Vagina (tissue), 2 donors: ENCODE measurements around the gene GPC5. TPM values are rescaled to one million over a fixed set of nuclear protein-coding genes. Genes with fewer than 3 reads are reported as not detected.

Experiments used
- DNase-seq, 2 donors: peaks; one replicate each; pipeline ENCODE4 v3.0.0-alpha.2; 2017; ENCODE audit errors: extremely low spot score in 2 of 2
- H3K27ac ChIP-seq: fragments of 200-600 bp; sonication (generic); one replicate; pipeline ENCODE4 v1.5.1; 2019
- H3K27me3 ChIP-seq: fragments of 200-600 bp; sonication (generic); one replicate; pipeline ENCODE4 v1.5.1; 2019
- H3K36me3 ChIP-seq, 2 donors: fragments of 200-600 bp; sonication (generic); one replicate each; pipeline ENCODE4 v1.5.1; 2017 to 2019
- H3K4me1 ChIP-seq: fragments of 200-600 bp; sonication (generic); one replicate; pipeline ENCODE4 v1.5.1; 2019
- H3K4me3 ChIP-seq, 2 donors: fragments of 200-600 bp; sonication (generic); 1 replicate in 1 of 2; 2 replicates in 1 of 2; pipeline ENCODE4 v1.5.1; 2016 to 2019
- H3K9me3 ChIP-seq: fragments of 200-600 bp; sonication (generic); one replicate; pipeline ENCODE4 v1.5.1; 2019
- CTCF ChIP-seq, 3 experiments: fragments of 450-650 bp in 2 of 3; fragments of 200-600 bp in 1 of 3; sonication (generic) in 1 of 3; IDR thresholded peaks; one replicate each; pipeline ENCODE4 v1.5.1; 2017 to 2019; ENCODE audit warnings: antibody characterized with exemption in 3 of 3, mild to moderate bottlenecking in 2 of 3, moderate library complexity in 2 of 3
- POLR2A ChIP-seq, 2 donors: fragments of 450-650 bp; IDR thresholded peaks; one replicate each; pipeline ENCODE4 v1.6.1; 2017; ENCODE audit warnings: antibody characterized with exemption in 2 of 2, mild to moderate bottlenecking in 2 of 2, moderate library complexity in 2 of 2
- POLR2AphosphoS5 ChIP-seq, 2 donors: sonication (generic); formaldehyde crosslinking; IDR thresholded peaks; one replicate each; pipeline ENCODE4 v1.9.0; 2017; ENCODE audit warnings: antibody characterized with exemption in 2 of 2, mild to moderate bottlenecking in 2 of 2, low read depth in 1 of 2; ENCODE audit not compliant: insufficient read depth in 1 of 2
- intact Hi-C: fragments of 100-400 bp; cut with DNase I; formaldehyde crosslinking; loops from one replicate; pipeline ENCODE4 v1.15.1; 2023
- total RNA-seq: library from RNA; depleted of rRNA; stranded (reverse); fragments of >200 nt; gene quantifications from one replicate; pipeline ENCODE4 v1.2.3, GENCODE V29; 2016

Gene GPC5
- total RNA-seq, 1 donor from 2014 or later: 1.7 TPM

GRCh38 chr13:91576590-91576989 lies 178.2 kb downstream of the GPC5 start:
- Histone ChIP-seq H3K4me3 (no peak overlapping the region), H3K27ac (no peak overlapping the region), H3K9me3 (no peaks in the 10 kb centered on the region), H3K27me3 (no peaks in the 10 kb centered on the region), H3K36me3 (no peaks in the 10 kb centered on the region), H3K4me1 (no peaks in the 10 kb centered on the region)
- DNase-seq: no peak
- TF ChIP-seq POLR2A (IDR thresholded peaks at IDR 0.05) (no peak), CTCF (IDR thresholded peaks at IDR 0.05) (no peak), POLR2AphosphoS5 (IDR thresholded peaks at IDR 0.05; ENCODE audit: insufficient read depth in 1 of 2, low read depth in 1 of 2) (no peak)
- intact Hi-C loops: no loop called here

- TF ChIP-seq POLR2A (IDR thresholded peaks at IDR 0.05): no peak
- TF ChIP-seq CTCF (IDR thresholded peaks at IDR 0.05): no peak
- no peak for TF ChIP-seq POLR2AphosphoS5 (IDR thresholded peaks at IDR 0.05; ENCODE audit: insufficient read depth in 1 of 2, low read depth in 1 of 2)
- no peak for DNase-seq
- Histone ChIP-seq H3K36me3 (no peaks in the 10 kb centered on the region), H3K4me3 (no peak overlapping the region), H3K27ac (no peak overlapping the region), H3K4me1 (no peaks in the 10 kb centered on the region), H3K9me3 (no peaks in the 10 kb centered on the region), H3K27me3 (no peaks in the 10 kb centered on the region)
- intact Hi-C loops: no loop called here
Observed at GRCh38 chr13:91579320-91579719, 180.9 kb downstream of the GPC5 start.

GRCh38 chr13:91580749-91581148 lies 182.3 kb downstream of the GPC5 start:
- Histone ChIP-seq H3K27ac (no peak overlapping the region), H3K9me3 (no peaks in the 10 kb centered on the region), H3K4me3 (no peak overlapping the region), H3K27me3 (no peaks in the 10 kb centered on the region), H3K4me1 (no peaks in the 10 kb centered on the region), H3K36me3 (no peaks in the 10 kb centered on the region)
- TF ChIP-seq POLR2A (IDR thresholded peaks at IDR 0.05): no peak
- no peak for TF ChIP-seq CTCF (IDR thresholded peaks at IDR 0.05)
- no peak for TF ChIP-seq POLR2AphosphoS5 (IDR thresholded peaks at IDR 0.05; ENCODE audit: insufficient read depth in 1 of 2, low read depth in 1 of 2)
- DNase-seq: no peak
- intact Hi-C loops: no loop called here

- intact Hi-C loops: no loop called here
Observed at GRCh38 chr13:91586609-91587008, 188.2 kb downstream of the GPC5 start.

GRCh38 chr13:91588541-91588940 lies 190.1 kb downstream of the GPC5 start:
- intact Hi-C loops: no loop called here
- Histone ChIP-seq H3K27me3 (no peaks in the 10 kb centered on the region), H3K4me1 (no peaks in the 10 kb centered on the region), H3K9me3 (no peaks in the 10 kb centered on the region), H3K36me3 (no peaks in the 10 kb centered on the region), H3K27ac (no peak overlapping the region), H3K4me3 (no peak overlapping the region)
- no peak for TF ChIP-seq CTCF (IDR thresholded peaks at IDR 0.05)
- no peak for TF ChIP-seq POLR2AphosphoS5 (IDR thresholded peaks at IDR 0.05; ENCODE audit: insufficient read depth in 1 of 2, low read depth in 1 of 2)
- no peak for TF ChIP-seq POLR2A (IDR thresholded peaks at IDR 0.05)
- no peak for DNase-seq

More at GRCh38 chr13:91586609-91587008, 188.2 kb downstream of the GPC5 start:
- H3K4me1 ChIP-seq: no peaks in the 10 kb centered on the region
- TF ChIP-seq POLR2A (IDR thresholded peaks at IDR 0.05): no peak
- TF ChIP-seq POLR2AphosphoS5 (IDR thresholded peaks at IDR 0.05; ENCODE audit: insufficient read depth in 1 of 2, low read depth in 1 of 2): no peak
- TF ChIP-seq CTCF (IDR thresholded peaks at IDR 0.05): no peak
- no peak overlapping the region for H3K27ac ChIP-seq
- H3K36me3 ChIP-seq: no peaks in the 10 kb centered on the region
- H3K9me3 ChIP-seq: no peaks in the 10 kb centered on the region
- H3K4me3 ChIP-seq: no peak overlapping the region
- DNase-seq: no peak
- H3K27me3 ChIP-seq: no peaks in the 10 kb centered on the region
